ENCODE measurements around the gene KRTAP10-6.
"Not testable (repeated sequence)": the region's sequence is repeated elsewhere in the genome, so short reads cannot be mapped to it uniquely, and the experiment has no call there.

The KRTAP10-6 gene

GRCh38 chr21:44592446-44593311 is at the start of gene KRTAP10-6:
TSS of gene KRTAP10-6 (minus strand) at chr21:44592505. CDS start at chr21:44592484, 21 bp downstream.
- no peaks in the 10 kb centered on the region for H3K36me3 Mint-ChIP-seq (ENCODE audit: low read depth)
- H3K27me3 Mint-ChIP-seq (ENCODE audit: low read depth): peaks cover 5% of the 10 kb centered on the region
- no peak for DNase-seq (ENCODE audit: low spot score)
- H3K9me3 Mint-ChIP-seq: no peaks in the 10 kb centered on the region
- H3K27ac Mint-ChIP-seq: no peak within 1 kb of the TSS
- no peak within 1 kb of the TSS for H3K4me3 Mint-ChIP-seq
- H3K4me1 Mint-ChIP-seq (ENCODE audit: low read depth): no peaks in the 10 kb centered on the region

- peaks cover 47% of the 10 kb centered on the region for H3K9me3 Mint-ChIP-seq
- no peak for DNase-seq (ENCODE audit: low spot score)
- no peaks in the 10 kb centered on the region for H3K4me1 Mint-ChIP-seq (ENCODE audit: low read depth)
- no peak overlapping the region for H3K27ac Mint-ChIP-seq
- peaks cover 7% of the 10 kb centered on the region for H3K36me3 Mint-ChIP-seq (ENCODE audit: low read depth)
- no peak overlapping the region for H3K4me3 Mint-ChIP-seq
- peaks cover 3% of the 10 kb centered on the region for H3K27me3 Mint-ChIP-seq (ENCODE audit: low read depth)
These were observed 48.5 kb upstream of the KRTAP10-6 start for GRCh38 chr21:44640761-44641160.

- H3K4me1 Mint-ChIP-seq (ENCODE audit: low read depth): no peaks in the 10 kb centered on the region
- no peak for DNase-seq (ENCODE audit: low spot score)
- peaks cover 7% of the 10 kb centered on the region for H3K36me3 Mint-ChIP-seq (ENCODE audit: low read depth)
- H3K9me3 Mint-ChIP-seq: peaks cover 37% of the 10 kb centered on the region
- H3K4me3 Mint-ChIP-seq: no peak overlapping the region
- peaks cover 3% of the 10 kb centered on the region for H3K27me3 Mint-ChIP-seq (ENCODE audit: low read depth)
- no peak overlapping the region for H3K27ac Mint-ChIP-seq
These were observed 47.0 kb upstream of the KRTAP10-6 start for GRCh38 chr21:44639331-44639655.

- not testable (repeated sequence) for H3K27ac Mint-ChIP-seq; H3K27me3 Mint-ChIP-seq (ENCODE audit: low read depth); H3K36me3 Mint-ChIP-seq (ENCODE audit: low read depth); H3K4me3 Mint-ChIP-seq; H3K4me1 Mint-ChIP-seq (ENCODE audit: low read depth); DNase-seq (ENCODE audit: low spot score)
- peaks cover 33% of the 10 kb centered on the region for H3K9me3 Mint-ChIP-seq
These were observed 46.4 kb upstream of the KRTAP10-6 start for GRCh38 chr21:44638506-44639330.

GRCh38 chr21:44637851-44638348 is 45.6 kb upstream of the KRTAP10-6 start:
- H3K27ac Mint-ChIP-seq; DNase-seq (ENCODE audit: low spot score); H3K4me1 Mint-ChIP-seq (ENCODE audit: low read depth); H3K27me3 Mint-ChIP-seq (ENCODE audit: low read depth); H3K4me3 Mint-ChIP-seq; H3K36me3 Mint-ChIP-seq (ENCODE audit: low read depth): not testable (repeated sequence)
- H3K9me3 Mint-ChIP-seq: peaks cover 33% of the 10 kb centered on the region

- H3K4me1 Mint-ChIP-seq (ENCODE audit: low read depth): no peaks in the 10 kb centered on the region
- no peak within 1 kb of the TSS for H3K27ac Mint-ChIP-seq
- peaks cover 5% of the 10 kb centered on the region for H3K27me3 Mint-ChIP-seq (ENCODE audit: low read depth)
- H3K36me3 Mint-ChIP-seq (ENCODE audit: low read depth): peaks cover 2% of the 10 kb centered on the region
- H3K4me3 Mint-ChIP-seq: no peak within 1 kb of the TSS
- peaks cover 33% of the 10 kb centered on the region for H3K9me3 Mint-ChIP-seq
- DNase-seq (ENCODE audit: low spot score): no peak
These were observed 44.9 kb upstream of the KRTAP10-6 start, which contains the start of gene KRTAP10-10 for GRCh38 chr21:44637018-44637850. TSS of gene KRTAP10-10 (plus strand) at chr21:44637356. CDS start at chr21:44637418, 62 bp downstream.

GRCh38 chr21:44636209-44637017 is 44.1 kb upstream of the KRTAP10-6 start:
- Mint-ChIP-seq H3K4me3 (no peak overlapping the region), H3K27me3 (ENCODE audit: low read depth) (peaks cover 7% of the 10 kb centered on the region), H3K4me1 (ENCODE audit: low read depth) (no peaks in the 10 kb centered on the region), H3K9me3 (peaks cover 35% of the 10 kb centered on the region), H3K27ac (no peak overlapping the region), H3K36me3 (ENCODE audit: low read depth) (peaks cover 5% of the 10 kb centered on the region)
- DNase-seq (ENCODE audit: low spot score): no peak

- Mint-ChIP-seq H3K36me3 (ENCODE audit: low read depth) (peaks cover 10% of the 10 kb centered on the region), H3K4me3 (no peak overlapping the region), H3K9me3 (peaks cover 38% of the 10 kb centered on the region), H3K4me1 (ENCODE audit: low read depth) (peaks cover 6% of the 10 kb centered on the region), H3K27ac (no peak overlapping the region), H3K27me3 (ENCODE audit: low read depth) (peaks cover 4% of the 10 kb centered on the region)
- no peak for DNase-seq (ENCODE audit: low spot score)
These were observed 39.8 kb upstream of the KRTAP10-6 start for GRCh38 chr21:44632067-44632466.

- Mint-ChIP-seq H3K27ac (no peak overlapping the region), H3K4me1 (ENCODE audit: low read depth) (peaks cover 6% of the 10 kb centered on the region), H3K9me3 (peaks cover 38% of the 10 kb centered on the region), H3K36me3 (ENCODE audit: low read depth) (peaks cover 10% of the 10 kb centered on the region), H3K27me3 (ENCODE audit: low read depth) (peaks cover 4% of the 10 kb centered on the region), H3K4me3 (no peak overlapping the region)
- no peak for DNase-seq (ENCODE audit: low spot score)
These were observed 38.1 kb upstream of the KRTAP10-6 start for GRCh38 chr21:44630440-44630839.

- peaks cover 14% of the 10 kb centered on the region for H3K36me3 Mint-ChIP-seq (ENCODE audit: low read depth)
- peaks cover 52% of the 10 kb centered on the region for H3K9me3 Mint-ChIP-seq
- H3K4me3 Mint-ChIP-seq: no peak overlapping the region
These were observed 36.5 kb upstream of the KRTAP10-6 start for GRCh38 chr21:44628707-44629391.

GRCh38 chr21:44627831-44628233 is 35.5 kb upstream of the KRTAP10-6 start:
- not testable (repeated sequence) for H3K27ac Mint-ChIP-seq; DNase-seq (ENCODE audit: low spot score); H3K4me3 Mint-ChIP-seq; H3K27me3 Mint-ChIP-seq (ENCODE audit: low read depth); H3K4me1 Mint-ChIP-seq (ENCODE audit: low read depth)
- Mint-ChIP-seq H3K36me3 (ENCODE audit: low read depth) (peaks cover 17% of the 10 kb centered on the region), H3K9me3 (peaks cover 52% of the 10 kb centered on the region)

More at GRCh38 chr21:44628707-44629391, 36.5 kb upstream of the KRTAP10-6 start:
- Mint-ChIP-seq H3K4me1 (ENCODE audit: low read depth) (peaks cover 6% of the 10 kb centered on the region), H3K27ac (no peak overlapping the region), H3K27me3 (ENCODE audit: low read depth) (peaks cover 7% of the 10 kb centered on the region)
- DNase-seq (ENCODE audit: low spot score): no peak

GRCh38 chr21:44627181-44627822 is 35.0 kb upstream of the KRTAP10-6 start:
- not testable (repeated sequence) for H3K4me1 Mint-ChIP-seq (ENCODE audit: low read depth); H3K4me3 Mint-ChIP-seq; DNase-seq (ENCODE audit: low spot score); H3K27ac Mint-ChIP-seq; H3K27me3 Mint-ChIP-seq (ENCODE audit: low read depth)
- Mint-ChIP-seq H3K9me3 (peaks cover 55% of the 10 kb centered on the region), H3K36me3 (ENCODE audit: low read depth) (peaks cover 17% of the 10 kb centered on the region)

Measured in T-helper 2 cell treated with Interferon-gamma antibody and Interleukin-4, amounts not matched to agents 5 μg/mL and 100 μg/mL, for 36 hours (primary cell).